ENCODE data around the gene FYB1. TPM values are rescaled to one million over a fixed set of nuclear protein-coding genes. Genes with fewer than 3 reads are reported as not detected.

The FYB1 gene
- total and polyA plus RNA-seq, 2 of the 4 experiments (the other 2 are of a cell fraction), result not detected

DNA sequence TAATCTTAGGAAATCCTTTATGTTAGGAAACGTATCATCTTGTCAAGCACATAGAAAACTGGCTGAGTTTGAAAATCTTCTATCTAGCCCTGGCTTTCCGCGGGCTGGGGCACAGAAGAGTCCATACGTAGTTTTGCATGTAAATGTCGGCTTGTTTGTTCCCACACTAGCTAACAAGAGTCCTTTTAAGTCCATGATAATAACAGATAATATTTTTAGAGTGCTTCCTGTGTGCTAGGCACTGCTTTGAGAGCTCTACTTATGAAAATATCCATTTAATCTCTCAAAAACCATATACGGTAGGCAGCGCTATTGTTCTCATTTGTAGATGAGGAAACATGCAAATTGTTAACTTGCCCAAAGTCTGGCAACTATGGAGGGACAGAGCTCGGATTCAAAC is 40.5 kb downstream of the FYB1 start:
- Histone ChIP-seq H2BK5ac (ENCODE audit: low read depth, low read length, poor library complexity, severe bottlenecking) (no peak overlapping the region), H2BK20ac (ENCODE audit: low read depth, low read length) (no peak overlapping the region), H3K14ac (replicated peaks; ENCODE audit: low read depth, low read length) (no peak overlapping the region), H2AFZ (replicated peaks; ENCODE audit: low read length, poor library complexity) (no peak overlapping the region), H3K4me2 (ENCODE audit: low read depth, low read length) (no peak overlapping the region), H3K27ac (ENCODE audit: insufficient read depth, low read length) (no peak overlapping the region), H3K9me1 (ENCODE audit: insufficient read depth, low read length) (no peaks in the 10 kb centered on the region), H2AK5ac (ENCODE audit: low read depth, low read length) (no peak overlapping the region), H3K9me3 (ENCODE audit: control insufficient read depth, insufficient read depth, low read length) (no peaks in the 10 kb centered on the region), H4K91ac (ENCODE audit: insufficient read depth, low read depth, low read length) (no peak overlapping the region), H3K56ac (ENCODE audit: extremely low read depth, insufficient read depth, low read length) (no peak overlapping the region), H4K5ac (ENCODE audit: low read depth, low read length) (no peak overlapping the region), H3K79me1 (ENCODE audit: low read depth in 1 of 2, low read length in 2 of 2) (no peaks in the 10 kb centered on the region), H3K9ac (ENCODE audit: low read depth, low read length) (no peak overlapping the region), H3K27me3 (ENCODE audit: control insufficient read depth, insufficient read depth, low read length) (no peaks in the 10 kb centered on the region; the same call in 1 of the 2 replicates), H2AK9ac (replicated peaks; ENCODE audit: low read depth, low read length, poor library complexity) (no peak overlapping the region), H3K4me1 (ENCODE audit: control insufficient read depth, insufficient read depth, low read length) (no peaks in the 10 kb centered on the region), H4K8ac (ENCODE audit: low read depth in 2 of 2, low read length in 2 of 2) (no peak overlapping the region), H2BK120ac (ENCODE audit: low read depth, low read length) (no peak overlapping the region), H3K4ac (ENCODE audit: low read depth, low read length) (no peak overlapping the region), H3K18ac (ENCODE audit: low read depth, low read length) (no peak overlapping the region), H2BK15ac (ENCODE audit: low read depth, low read length) (no peak overlapping the region), H3K4me3 (ENCODE audit: insufficient read depth, low read depth, low read length) (no peak overlapping the region), H3K23ac (ENCODE audit: low read depth, low read length) (no peak overlapping the region), H3K36me3 (ENCODE audit: control insufficient read depth, insufficient read depth, low read length) (no peaks in the 10 kb centered on the region), H4K20me1 (ENCODE audit: insufficient read depth, low read length) (no peaks in the 10 kb centered on the region)
- no peak for DNase-seq
- intact Hi-C loops (cut with micrococcal nuclease), result no loop called here
- TF ChIP-seq FOS (IDR thresholded peaks at IDR 0.05; ENCODE audit: low read depth, low read length), result no peak
- no peak for TF ChIP-seq RCOR1 (IDR thresholded peaks at IDR 0.05; ENCODE audit: insufficient replicate concordance, low read length)
- TF ChIP-seq MAZ (IDR thresholded peaks at IDR 0.05; ENCODE audit: borderline replicate concordance, low read depth, low read length), result no peak
- no peak for TF ChIP-seq POLR2A (IDR thresholded peaks at IDR 0.05; ENCODE audit: low read depth, low read length)
- TF ChIP-seq CHD1 (IDR thresholded peaks at IDR 0.05; ENCODE audit: low read depth, low read length), result no peak
- no peak for TF ChIP-seq BHLHE40 (IDR thresholded peaks at IDR 0.05; ENCODE audit: low read depth, low read length)
- TF ChIP-seq RFX5 (IDR thresholded peaks at IDR 0.05; ENCODE audit: low read depth, low read length), result no peak
- TF ChIP-seq, protein P1, sequence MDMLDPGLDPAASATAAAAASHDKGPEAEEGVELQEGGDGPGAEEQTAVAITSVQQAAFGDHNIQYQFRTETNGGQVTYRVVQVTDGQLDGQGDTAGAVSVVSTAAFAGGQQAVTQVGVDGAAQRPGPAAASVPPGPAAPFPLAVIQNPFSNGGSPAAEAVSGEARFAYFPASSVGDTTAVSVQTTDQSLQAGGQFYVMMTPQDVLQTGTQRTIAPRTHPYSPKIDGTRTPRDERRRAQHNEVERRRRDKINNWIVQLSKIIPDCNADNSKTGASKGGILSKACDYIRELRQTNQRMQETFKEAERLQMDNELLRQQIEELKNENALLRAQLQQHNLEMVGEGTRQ (IDR thresholded peaks at IDR 0.05; ENCODE audit: low read depth, low read length), result no peak
- no peak for TF ChIP-seq MAFK (IDR thresholded peaks at IDR 0.05; ENCODE audit: low read depth, low read length)
- ChIA-PET CTCF (interaction anchor here (0.6 to 0.7 kb wide), 2 partner anchors 31 to 246 kb away, joined by 3 to 5 read pairs; no protein-coding TSS in a partner anchor), POLR2A (ENCODE audit: unreplicated experiment) (no interaction called here)
- in situ Hi-C loops (cut with MboI; ENCODE audit: low sequenced_read_pairs), result no loop called here
- no CpG with 5 or more reads among the region's 8 CpGs for WGBS, 2 experiments (ENCODE audit: extremely low coverage in 2 of 2, insufficient read length in 1 of 2)
- dilution Hi-C loops (cut with HindIII; ENCODE audit: low sequenced_read_pairs, unreplicated experiment), result no loop called here
- no TSS peak for BruUV-seq (replicated peaks)
- ATAC-seq (ENCODE audit: low read depth), result no peak
